Measurements from ENCODE around the gene GREB1L. TPM values are rescaled to one million over a fixed set of nuclear protein-coding genes. Genes with fewer than 3 reads are reported as not detected.
"Not testable (repeated sequence)": the region's sequence is repeated elsewhere in the genome, so short reads cannot be mapped to it uniquely, and the experiment has no call there.

Gene GREB1L
- total and polyA plus RNA-seq, 9 of the 15 experiments (the other 6 are each of a cell fraction or from before 2014, with no cell fraction given): 0.03 TPM; not detected in 8

DNA sequence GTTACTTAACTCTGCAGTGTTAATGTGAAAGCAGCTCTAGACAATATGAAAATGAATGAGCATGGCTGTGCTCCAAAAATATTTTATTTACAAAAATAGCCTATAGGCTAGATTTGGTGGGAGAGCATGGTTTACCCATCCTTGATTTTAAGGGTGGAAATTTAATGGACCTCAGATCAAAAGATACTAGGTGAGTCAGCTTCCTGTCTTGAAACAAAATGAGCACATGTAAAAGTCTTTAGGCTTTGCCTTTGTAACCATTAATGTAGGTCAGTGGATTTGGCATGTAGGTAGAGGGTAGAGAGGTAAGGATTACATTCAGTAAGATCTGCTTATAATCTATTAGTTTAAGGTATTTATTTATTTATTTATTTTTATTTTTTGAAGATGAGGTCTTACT is 72.7 kb downstream of the GREB1L start:
- BruUV-seq (replicated peaks): no TSS peak
- Histone ChIP-seq H3K9me3 (replicated peaks; ENCODE audit: control insufficient read depth, insufficient read depth, low read depth, low read length) (no peaks in the 10 kb centered on the region), H3K27me3 (ENCODE audit: control insufficient read depth in 2 of 2, insufficient read depth in 2 of 2, low read length in 2 of 2) (peaks cover 0 to 5% of the 10 kb centered on the region in 2 experiments; a peak in 3 of 5 replicates), H3K4me2 (ENCODE audit: insufficient read depth, low read length) (no peak overlapping the region), H3K27ac (ENCODE audit: extremely low read depth, low read depth, low read length) (no peak overlapping the region), H3K36me3 (ENCODE audit: control insufficient read depth, insufficient read depth, low read length) (no peaks in the 10 kb centered on the region), H3K9me1 (ENCODE audit: control insufficient read depth, insufficient read depth, low read length) (no peaks in the 10 kb centered on the region), H3K9ac (ENCODE audit: insufficient read depth in 1 of 2, low read depth in 2 of 2, low read length in 2 of 2) (no peak overlapping the region), H3K79me2 (ENCODE audit: control insufficient read depth, insufficient read depth, low read length) (no peaks in the 10 kb centered on the region), H2AFZ (ENCODE audit: low read depth, low read length) (no peak overlapping the region), H3K4me3 (no peak overlapping the region), H3K4me1 (replicated peaks in 1 of 2; ENCODE audit: control insufficient read depth in 2 of 2, insufficient read depth in 2 of 2, low read length in 2 of 2) (no peaks in the 10 kb centered on the region), H4K20me1 (replicated peaks; ENCODE audit: control insufficient read depth, insufficient read depth, low read length) (no peaks in the 10 kb centered on the region)
- TF ChIP-seq BHLHE40 (IDR thresholded peaks at IDR 0.05; ENCODE audit: low read length): no peak
- TF ChIP-seq CBX8 (IDR thresholded peaks at IDR 0.05; ENCODE audit: borderline replicate concordance, extremely low read depth, low read depth, low read length, poor library complexity, severe bottlenecking): no peak
- TF ChIP-seq SIN3B (IDR thresholded peaks at IDR 0.05; ENCODE audit: low read depth): no peak
- TF ChIP-seq BCOR (IDR thresholded peaks at IDR 0.05): no peak
- TF ChIP-seq TCF7 (IDR thresholded peaks at IDR 0.05; ENCODE audit: borderline replicate concordance): no peak
- no peak for TF ChIP-seq RAD21 (CRISPR knock-in tag; conservative IDR thresholded peaks at IDR 0.05 in 1 of 2, IDR thresholded peaks at IDR 0.05 in 1 of 2)
- no peak for TF ChIP-seq SRSF7 (optimal IDR thresholded peaks at IDR 0.05; ENCODE audit: low read depth, low read length)
- no peak for TF ChIP-seq ZNF324 (CRISPR knock-in tag; IDR thresholded peaks at IDR 0.05)
- TF ChIP-seq, protein P1, sequence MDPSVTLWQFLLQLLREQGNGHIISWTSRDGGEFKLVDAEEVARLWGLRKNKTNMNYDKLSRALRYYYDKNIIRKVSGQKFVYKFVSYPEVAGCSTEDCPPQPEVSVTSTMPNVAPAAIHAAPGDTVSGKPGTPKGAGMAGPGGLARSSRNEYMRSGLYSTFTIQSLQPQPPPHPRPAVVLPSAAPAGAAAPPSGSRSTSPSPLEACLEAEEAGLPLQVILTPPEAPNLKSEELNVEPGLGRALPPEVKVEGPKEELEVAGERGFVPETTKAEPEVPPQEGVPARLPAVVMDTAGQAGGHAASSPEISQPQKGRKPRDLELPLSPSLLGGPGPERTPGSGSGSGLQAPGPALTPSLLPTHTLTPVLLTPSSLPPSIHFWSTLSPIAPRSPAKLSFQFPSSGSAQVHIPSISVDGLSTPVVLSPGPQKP (CRISPR knock-in tag; IDR thresholded peaks at IDR 0.05): no peak
- no peak for TF ChIP-seq KDM5B (IDR thresholded peaks at IDR 0.05; ENCODE audit: insufficient replicate concordance, low read depth, low read length)
- TF ChIP-seq RBM17 (IDR thresholded peaks at IDR 0.05; ENCODE audit: borderline replicate concordance, low read depth, low read length): no peak
- TF ChIP-seq, protein P2, sequence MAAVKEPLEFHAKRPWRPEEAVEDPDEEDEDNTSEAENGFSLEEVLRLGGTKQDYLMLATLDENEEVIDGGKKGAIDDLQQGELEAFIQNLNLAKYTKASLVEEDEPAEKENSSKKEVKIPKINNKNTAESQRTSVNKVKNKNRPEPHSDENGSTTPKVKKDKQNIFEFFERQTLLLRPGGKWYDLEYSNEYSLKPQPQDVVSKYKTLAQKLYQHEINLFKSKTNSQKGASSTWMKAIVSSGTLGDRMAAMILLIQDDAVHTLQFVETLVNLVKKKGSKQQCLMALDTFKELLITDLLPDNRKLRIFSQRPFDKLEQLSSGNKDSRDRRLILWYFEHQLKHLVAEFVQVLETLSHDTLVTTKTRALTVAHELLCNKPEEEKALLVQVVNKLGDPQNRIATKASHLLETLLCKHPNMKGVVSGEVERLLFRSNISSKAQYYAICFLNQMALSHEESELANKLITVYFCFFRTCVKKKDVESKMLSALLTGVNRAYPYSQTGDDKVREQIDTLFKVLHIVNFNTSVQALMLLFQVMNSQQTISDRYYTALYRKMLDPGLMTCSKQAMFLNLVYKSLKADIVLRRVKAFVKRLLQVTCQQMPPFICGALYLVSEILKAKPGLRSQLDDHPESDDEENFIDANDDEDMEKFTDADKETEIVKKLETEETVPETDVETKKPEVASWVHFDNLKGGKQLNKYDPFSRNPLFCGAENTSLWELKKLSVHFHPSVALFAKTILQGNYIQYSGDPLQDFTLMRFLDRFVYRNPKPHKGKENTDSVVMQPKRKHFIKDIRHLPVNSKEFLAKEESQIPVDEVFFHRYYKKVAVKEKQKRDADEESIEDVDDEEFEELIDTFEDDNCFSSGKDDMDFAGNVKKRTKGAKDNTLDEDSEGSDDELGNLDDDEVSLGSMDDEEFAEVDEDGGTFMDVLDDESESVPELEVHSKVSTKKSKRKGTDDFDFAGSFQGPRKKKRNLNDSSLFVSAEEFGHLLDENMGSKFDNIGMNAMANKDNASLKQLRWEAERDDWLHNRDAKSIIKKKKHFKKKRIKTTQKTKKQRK (IDR thresholded peaks at IDR 0.05; ENCODE audit: borderline replicate concordance, low read depth, low read length): no peak
- ATAC-seq (no peak), FAIRE-seq (no peak), DNase-seq (ENCODE audit: extremely low read depth in 1 of 4, low spot score in 3 of 4) (no peak)
- CTCF ChIA-PET (ENCODE audit: low intra/inter-chr PET ratio): no interaction called here
- intact Hi-C loops (cut with micrococcal nuclease): no loop called here
- POLR2A ChIA-PET: no interaction called here
- in situ Hi-C loops (cut with MboI): no loop called here

DNA sequence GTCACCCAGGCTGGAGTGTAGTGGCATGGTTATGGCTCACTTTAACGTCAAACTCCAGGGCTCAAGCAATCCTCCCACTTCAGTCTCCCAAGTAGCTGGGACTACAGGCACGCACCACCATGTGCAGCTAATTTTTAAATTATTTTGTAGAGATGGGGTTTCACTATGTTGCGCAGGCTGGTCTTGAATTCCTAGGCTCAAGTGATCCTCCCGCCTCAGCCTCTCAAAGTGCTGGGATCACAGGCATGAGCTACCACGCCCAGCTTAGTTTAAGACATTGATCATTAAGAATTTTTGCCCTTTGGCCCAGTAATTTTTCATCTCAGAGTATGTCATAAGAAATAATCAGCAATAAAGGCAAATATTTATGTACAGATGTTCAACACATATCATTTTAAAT is 73.1 kb downstream of the GREB1L start:
- H4K20me1 ChIP-seq (replicated peaks; ENCODE audit: control insufficient read depth, insufficient read depth, low read length); H3K27ac ChIP-seq (ENCODE audit: extremely low read depth, low read depth, low read length); H3K9me3 ChIP-seq (replicated peaks; ENCODE audit: control insufficient read depth, insufficient read depth, low read depth, low read length); ATAC-seq; FAIRE-seq; in situ Hi-C loops (cut with MboI); H3K27me3 ChIP-seq (ENCODE audit: control insufficient read depth in 2 of 2, insufficient read depth in 2 of 2, low read length in 2 of 2); CTCF ChIA-PET (ENCODE audit: low intra/inter-chr PET ratio); H3K9me1 ChIP-seq (ENCODE audit: control insufficient read depth, insufficient read depth, low read length); POLR2A ChIA-PET; intact Hi-C loops (cut with micrococcal nuclease); H3K79me2 ChIP-seq (ENCODE audit: control insufficient read depth, insufficient read depth, low read length); H3K4me2 ChIP-seq (ENCODE audit: insufficient read depth, low read length); BruUV-seq (replicated peaks); H3K4me1 ChIP-seq (replicated peaks in 1 of 2; ENCODE audit: control insufficient read depth in 2 of 2, insufficient read depth in 2 of 2, low read length in 2 of 2); DNase-seq (ENCODE audit: extremely low read depth in 1 of 4, low spot score in 3 of 4); H3K4me3 ChIP-seq; H3K36me3 ChIP-seq (ENCODE audit: control insufficient read depth, insufficient read depth, low read length); H2AFZ ChIP-seq (ENCODE audit: low read depth, low read length); H3K9ac ChIP-seq (ENCODE audit: insufficient read depth in 1 of 2, low read depth in 2 of 2, low read length in 2 of 2): not testable (repeated sequence)
- WGBS (ENCODE audit: insufficient coverage, low coverage, missing lambda C conversion rate): 2% methylated on average over 5 of the region's 5 CpGs
